Liver (tissue), 9 donors: Measurements from ENCODE around the gene SHROOM2. TPM values are rescaled to one million over a fixed set of nuclear protein-coding genes. Genes with fewer than 3 reads are reported as not detected.

Experiments used
- DNase-seq: peaks from one replicate; pipeline ENCODE4 v3.0.0-alpha.2; 2017; ENCODE audit warnings: low spot score
- H3K27ac ChIP-seq, 2 donors: one replicate each; pipeline ENCODE4 v1.7.0; 2013; ENCODE audit warnings: inconsistent platforms in 2 of 2, low read length in 2 of 2, control low read depth in 1 of 2, low read depth in 1 of 2, mild to moderate bottlenecking in 1 of 2
- H3K27me3 ChIP-seq, 4 donors: one replicate each; pipeline versions ENCODE4 v1.6.1 to v1.7.0; 2013; ENCODE audit warnings: low read length in 3 of 4, inconsistent platforms in 1 of 4, mild to moderate bottlenecking in 1 of 4, moderate library complexity in 1 of 4; ENCODE audit not compliant: control insufficient read depth in 4 of 4, insufficient read depth in 4 of 4
- H3K36me3 ChIP-seq, 4 donors: one replicate each; pipeline versions ENCODE4 v1.6.1 to v1.7.0; 2013; ENCODE audit warnings: low read length in 3 of 4, mild to moderate bottlenecking in 3 of 4, low read depth in 1 of 4, moderate library complexity in 1 of 4; ENCODE audit not compliant: control insufficient read depth in 4 of 4, insufficient read depth in 3 of 4
- H3K4me1 ChIP-seq, 4 donors: one replicate each; pipeline versions ENCODE4 v1.6.1 to v1.7.0; 2013; ENCODE audit warnings: low read length in 3 of 4, mild to moderate bottlenecking in 3 of 4, moderate library complexity in 1 of 4; ENCODE audit not compliant: control insufficient read depth in 4 of 4, insufficient read depth in 4 of 4
- H3K4me3 ChIP-seq, 3 donors: one replicate each; pipeline versions ENCODE4 v1.6.1 to v1.7.0; 2013; ENCODE audit warnings: low read length in 3 of 3, control low read depth in 1 of 3, low read depth in 1 of 3, mild to moderate bottlenecking in 1 of 3
- H3K9ac ChIP-seq, 2 donors: one replicate each; pipeline ENCODE4 v1.7.0; 2013; ENCODE audit warnings: low read length in 2 of 2, mild to moderate bottlenecking in 2 of 2, moderate library complexity in 2 of 2, control low read depth in 1 of 2, low read depth in 1 of 2
- H3K9me3 ChIP-seq, 4 donors: one replicate each; pipeline versions ENCODE4 v1.6.1 to v1.7.0; 2013; ENCODE audit warnings: low read length in 3 of 4; ENCODE audit not compliant: control insufficient read depth in 4 of 4
- FOXA1 ChIP-seq: IDR thresholded peaks from 2 replicates; pipeline ENCODE4 v1.6.1; 2016; ENCODE audit warnings: antibody characterized with exemption
- FOXA2 ChIP-seq: IDR thresholded peaks from 2 replicates; pipeline ENCODE4 v1.6.1; 2016; ENCODE audit warnings: antibody characterized with exemption
- GABPA ChIP-seq, 2 donors: IDR thresholded peaks in 1 of 2; conservative IDR thresholded peaks in 1 of 2; 2 replicates each; pipeline ENCODE4 v1.6.1; 2016; ENCODE audit warnings: antibody characterized with exemption in 2 of 2, mild to moderate bottlenecking in 1 of 2, moderate library complexity in 1 of 2
- HNF4A ChIP-seq, 2 donors: conservative IDR thresholded peaks; 2 replicates each; pipeline ENCODE4 v1.6.1; 2016; ENCODE audit warnings: antibody characterized with exemption in 2 of 2, mild to moderate bottlenecking in 2 of 2
- HNF4G ChIP-seq: IDR thresholded peaks from 2 replicates; pipeline ENCODE4 v1.6.1; 2016; ENCODE audit warnings: antibody characterized with exemption
- JUND ChIP-seq, 2 donors: IDR thresholded peaks; 2 replicates each; pipeline ENCODE4 v1.6.1; 2016; ENCODE audit warnings: antibody characterized with exemption in 2 of 2
- RAD21 ChIP-seq, 2 donors: IDR thresholded peaks; 2 replicates each; pipeline ENCODE4 v1.6.1; 2016; ENCODE audit warnings: antibody characterized with exemption in 2 of 2, mild to moderate bottlenecking in 2 of 2
- RXRA ChIP-seq, 2 donors: IDR thresholded peaks; 2 replicates each; pipeline ENCODE4 v1.6.1; 2017 to 2018; ENCODE audit warnings: antibody characterized with exemption in 2 of 2, mild to moderate bottlenecking in 1 of 2
- SP1 ChIP-seq: IDR thresholded peaks from 2 replicates; pipeline ENCODE4 v1.6.1; 2018; ENCODE audit warnings: antibody characterized with exemption, mild to moderate bottlenecking
- WGBS: extraction: QIAGEN DNeasy Blood & Tissue Kit; methylation state at CpG from one replicate; pipeline ENCODE4 v1.1.7; 2013; 5-methylcytosine and 5-hydroxymethylcytosine counted together
- polyA plus RNA-seq, 2 donors: library from polyadenylated mRNA; stranded (reverse) in 1 of 2; unstranded in 1 of 2; fragments of 200-250 nt in 1 of 2; fragments of >200 nt in 1 of 2; fragmentation: Nextera tagmentation in 1 of 2; extraction: Ambion mirVana in 1 of 2; gene quantifications; one replicate each; pipeline versions ENCODE4 v1.2.1 to v1.2.3, GENCODE V29; 2013 to 2015
- total RNA-seq, 2 donors: library from RNA; depleted of rRNA; stranded (reverse); fragments of >200 nt; gene quantifications; one replicate each; pipeline ENCODE4 v1.2.3, GENCODE V29; 2014
- TF ChIP-seq, protein P1 (sequence below): IDR thresholded peaks from 2 replicates; pipeline ENCODE4 v1.6.1; 2016; ENCODE audit warnings: antibody characterized with exemption, mild to moderate bottlenecking
- TF ChIP-seq, protein P2 (sequence below): IDR thresholded peaks from 2 replicates; pipeline ENCODE4 v1.6.1; 2016; ENCODE audit warnings: antibody characterized with exemption
- TF ChIP-seq, protein P3 (sequence below): IDR thresholded peaks from 2 replicates; pipeline ENCODE4 v1.6.1; 2016; ENCODE audit warnings: antibody characterized with exemption
- donor health status: healthy.
- donor health status: healthy.
- donor health status: healthy.
- donor health status: healthy.
- donor health status: healthy.

The SHROOM2 gene
- total and polyA plus RNA-seq, 4 donors, result 1.1 to 5.4 (median 3.6) TPM

DNA sequence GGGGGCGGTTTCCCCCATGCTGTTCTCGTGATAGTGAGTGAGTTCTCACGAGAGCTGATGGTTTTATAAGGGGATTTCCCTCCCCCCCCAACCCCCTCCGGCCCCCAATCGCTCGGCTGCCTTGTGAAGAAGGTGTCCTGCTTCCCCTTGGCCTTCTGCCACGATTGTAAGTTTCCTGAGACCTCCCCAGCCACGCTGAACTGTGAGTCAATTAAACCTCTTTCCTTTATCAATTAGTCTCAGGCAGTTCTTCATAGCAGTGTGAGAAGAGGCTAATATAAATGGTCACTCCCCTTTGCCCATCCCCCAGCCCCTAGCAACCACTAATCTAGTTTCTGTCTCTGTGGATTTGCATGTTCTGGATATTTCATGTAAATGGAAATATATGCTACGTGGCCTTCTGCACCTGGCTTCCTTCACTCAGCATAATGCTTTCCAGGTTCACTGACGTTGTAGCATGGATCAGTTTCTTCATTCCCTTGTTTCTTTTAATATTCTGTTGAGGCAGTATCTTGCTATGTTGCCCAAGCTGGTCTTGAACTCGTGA is 37.0 kb upstream of the SHROOM2 start:
- TF ChIP-seq RXRA (IDR thresholded peaks at IDR 0.05) (no peak), RAD21 (IDR thresholded peaks at IDR 0.05) (no peak), FOXA1 (no peak), FOXA2 (no peak), JUND (IDR thresholded peaks at IDR 0.05) (no peak)
- TF ChIP-seq, protein P1, sequence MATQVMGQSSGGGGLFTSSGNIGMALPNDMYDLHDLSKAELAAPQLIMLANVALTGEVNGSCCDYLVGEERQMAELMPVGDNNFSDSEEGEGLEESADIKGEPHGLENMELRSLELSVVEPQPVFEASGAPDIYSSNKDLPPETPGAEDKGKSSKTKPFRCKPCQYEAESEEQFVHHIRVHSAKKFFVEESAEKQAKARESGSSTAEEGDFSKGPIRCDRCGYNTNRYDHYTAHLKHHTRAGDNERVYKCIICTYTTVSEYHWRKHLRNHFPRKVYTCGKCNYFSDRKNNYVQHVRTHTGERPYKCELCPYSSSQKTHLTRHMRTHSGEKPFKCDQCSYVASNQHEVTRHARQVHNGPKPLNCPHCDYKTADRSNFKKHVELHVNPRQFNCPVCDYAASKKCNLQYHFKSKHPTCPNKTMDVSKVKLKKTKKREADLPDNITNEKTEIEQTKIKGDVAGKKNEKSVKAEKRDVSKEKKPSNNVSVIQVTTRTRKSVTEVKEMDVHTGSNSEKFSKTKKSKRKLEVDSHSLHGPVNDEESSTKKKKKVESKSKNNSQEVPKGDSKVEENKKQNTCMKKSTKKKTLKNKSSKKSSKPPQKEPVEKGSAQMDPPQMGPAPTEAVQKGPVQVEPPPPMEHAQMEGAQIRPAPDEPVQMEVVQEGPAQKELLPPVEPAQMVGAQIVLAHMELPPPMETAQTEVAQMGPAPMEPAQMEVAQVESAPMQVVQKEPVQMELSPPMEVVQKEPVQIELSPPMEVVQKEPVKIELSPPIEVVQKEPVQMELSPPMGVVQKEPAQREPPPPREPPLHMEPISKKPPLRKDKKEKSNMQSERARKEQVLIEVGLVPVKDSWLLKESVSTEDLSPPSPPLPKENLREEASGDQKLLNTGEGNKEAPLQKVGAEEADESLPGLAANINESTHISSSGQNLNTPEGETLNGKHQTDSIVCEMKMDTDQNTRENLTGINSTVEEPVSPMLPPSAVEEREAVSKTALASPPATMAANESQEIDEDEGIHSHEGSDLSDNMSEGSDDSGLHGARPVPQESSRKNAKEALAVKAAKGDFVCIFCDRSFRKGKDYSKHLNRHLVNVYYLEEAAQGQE, result no peak
- TF ChIP-seq, protein P2, sequence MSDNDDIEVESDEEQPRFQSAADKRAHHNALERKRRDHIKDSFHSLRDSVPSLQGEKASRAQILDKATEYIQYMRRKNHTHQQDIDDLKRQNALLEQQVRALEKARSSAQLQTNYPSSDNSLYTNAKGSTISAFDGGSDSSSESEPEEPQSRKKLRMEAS, result no peak
- no peak overlapping the region for H3K9ac ChIP-seq
- 76% methylated on average over 11 of the region's 11 CpGs for whole genome bisulfite sequencing
- no peaks in the 10 kb centered on the region for H3K9me3 ChIP-seq
- H3K4me3 ChIP-seq, result no peak overlapping the region
- no peaks in the 10 kb centered on the region for H3K36me3 ChIP-seq
- H3K27ac ChIP-seq, result no peak overlapping the region
- no peaks in the 10 kb centered on the region for H3K27me3 ChIP-seq
- DNase-seq, result no peak
- no peaks in the 10 kb centered on the region for H3K4me1 ChIP-seq

DNA sequence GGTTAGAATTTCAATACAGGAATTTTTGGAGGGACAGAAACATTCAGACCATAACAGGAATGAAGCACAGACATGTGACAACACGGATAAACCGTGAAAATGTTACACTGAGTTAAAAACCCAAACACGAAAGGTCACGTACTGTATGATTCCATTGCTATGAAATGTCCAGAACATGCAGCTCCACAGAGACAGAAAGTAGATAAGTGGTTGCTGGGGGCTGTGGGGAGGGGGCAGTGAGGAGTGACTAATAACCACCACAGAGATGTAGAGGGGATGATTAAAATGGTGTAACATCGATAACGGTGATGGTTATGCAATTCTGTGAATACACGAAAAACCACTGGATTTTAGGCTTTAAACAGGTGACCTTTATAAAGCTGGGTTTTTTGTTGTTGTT is 28.9 kb upstream of the SHROOM2 start:
- Histone ChIP-seq H3K4me1 (no peaks in the 10 kb centered on the region), H3K9me3 (peaks cover 0 to 5% (median 1%) of the 10 kb centered on the region in 4 donors), H3K9ac (no peak overlapping the region), H3K4me3 (no peak overlapping the region), H3K36me3 (no peaks in the 10 kb centered on the region), H3K27me3 (no peaks in the 10 kb centered on the region), H3K27ac (no peak overlapping the region)
- TF ChIP-seq HNF4A (conservative IDR thresholded peaks at IDR 0.05) (no peak), FOXA2 (no peak), SP1 (no peak), GABPA (IDR thresholded peaks at IDR 0.05 in 1 of 2, conservative IDR thresholded peaks at IDR 0.05 in 1 of 2) (no peak), JUND (IDR thresholded peaks at IDR 0.05) (no peak), HNF4G (no peak)
- TF ChIP-seq, protein P1, result no peak
- TF ChIP-seq, protein P3, sequence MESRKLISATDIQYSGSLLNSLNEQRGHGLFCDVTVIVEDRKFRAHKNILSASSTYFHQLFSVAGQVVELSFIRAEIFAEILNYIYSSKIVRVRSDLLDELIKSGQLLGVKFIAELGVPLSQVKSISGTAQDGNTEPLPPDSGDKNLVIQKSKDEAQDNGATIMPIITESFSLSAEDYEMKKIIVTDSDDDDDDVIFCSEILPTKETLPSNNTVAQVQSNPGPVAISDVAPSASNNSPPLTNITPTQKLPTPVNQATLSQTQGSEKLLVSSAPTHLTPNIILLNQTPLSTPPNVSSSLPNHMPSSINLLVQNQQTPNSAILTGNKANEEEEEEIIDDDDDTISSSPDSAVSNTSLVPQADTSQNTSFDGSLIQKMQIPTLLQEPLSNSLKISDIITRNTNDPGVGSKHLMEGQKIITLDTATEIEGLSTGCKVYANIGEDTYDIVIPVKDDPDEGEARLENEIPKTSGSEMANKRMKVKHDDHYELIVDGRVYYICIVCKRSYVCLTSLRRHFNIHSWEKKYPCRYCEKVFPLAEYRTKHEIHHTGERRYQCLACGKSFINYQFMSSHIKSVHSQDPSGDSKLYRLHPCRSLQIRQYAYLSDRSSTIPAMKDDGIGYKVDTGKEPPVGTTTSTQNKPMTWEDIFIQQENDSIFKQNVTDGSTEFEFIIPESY, result no peak
- no peak for DNase-seq
- WGBS, result 94% methylated on average over 7 of the region's 7 CpGs
